Thoracic aorta (tissue), 2 donors: ENCODE data around the gene SLC7A14. TPM values are rescaled to one million over a fixed set of nuclear protein-coding genes. Genes with fewer than 3 reads are reported as not detected.

ENCODE experiments used
- ATAC-seq: fragments of 150-250 bp; one replicate; pipeline ENCODE4 v1.8.0; 2017; ENCODE audit warnings: low read depth; ENCODE audit not compliant: insufficient number of reproducible peaks, low FRiP score
- DNase-seq: peaks from one replicate; pipeline ENCODE4 v3.0.0-alpha.2; 2020; ENCODE audit warnings: low spot score
- H3K27ac ChIP-seq, 2 donors: fragments of 200-600 bp; sonication (generic); 1 replicate in 1 of 2; 2 replicates in 1 of 2; pipeline ENCODE4 v1.5.1; 2016; ENCODE audit warnings: mild to moderate bottlenecking in 2 of 2, moderate library complexity in 2 of 2
- H3K27me3 ChIP-seq: fragments of 200-600 bp; sonication (generic); replicated peaks from 2 replicates; pipeline ENCODE4 v1.6.0; 2016; ENCODE audit warnings: mild to moderate bottlenecking; ENCODE audit not compliant: insufficient read depth
- H3K36me3 ChIP-seq: fragments of 200-600 bp; sonication (generic); one replicate; pipeline ENCODE4 v1.5.1; 2016
- H3K4me1 ChIP-seq, 2 donors: fragments of 200-600 bp; sonication (generic); 1 replicate in 1 of 2; 2 replicates in 1 of 2; pipeline versions ENCODE4 v1.5.1 to v1.6.0; 2016; ENCODE audit warnings: low read depth in 2 of 2, mild to moderate bottlenecking in 1 of 2; ENCODE audit not compliant: control insufficient read depth in 1 of 2
- H3K4me3 ChIP-seq: fragments of 200-600 bp; sonication (generic); 2 replicates; pipeline ENCODE4 v1.5.1; 2016; ENCODE audit warnings: mild to moderate bottlenecking
- H3K9me3 ChIP-seq: fragments of 200-600 bp; sonication (generic); 2 replicates; pipeline ENCODE4 v1.5.1; 2016
- CTCF ChIP-seq: fragments of 200-600 bp; sonication (generic); IDR thresholded peaks from one replicate; pipeline ENCODE4 v1.5.1; 2019; ENCODE audit warnings: antibody characterized with exemption
- total RNA-seq, 2 donors: library from RNA; depleted of rRNA; stranded (reverse); fragments of >200 nt; gene quantifications; one replicate each; pipeline versions ENCODE4 v1.1.0 to v1.2.3, GENCODE V29; 2016

The SLC7A14 gene
- total RNA-seq, 2 donors from 2014 or later: not detected

GRCh38 chr3:170603770-170604510 is 18.1 kb upstream of the SLC7A14 start:
- no peaks in the 10 kb centered on the region for H3K27me3 ChIP-seq
- TF ChIP-seq CTCF: no peak

GRCh38 chr3:170602556-170602955 is 16.7 kb upstream of the SLC7A14 start:
- DNase-seq (no peak), ATAC-seq (no peak)
- no peak overlapping the region for H3K27ac ChIP-seq
- no peaks in the 10 kb centered on the region for H3K36me3 ChIP-seq
- H3K27me3 ChIP-seq: no peaks in the 10 kb centered on the region
- H3K4me3 ChIP-seq: no peak overlapping the region
- H3K9me3 ChIP-seq: no peaks in the 10 kb centered on the region
- no peaks in the 10 kb centered on the region for H3K4me1 ChIP-seq
- no peak for TF ChIP-seq CTCF

More at GRCh38 chr3:170603770-170604510, 18.1 kb upstream of the SLC7A14 start:
- no peak for ATAC-seq
- DNase-seq: no peak
- H3K27ac ChIP-seq: no peak overlapping the region
- H3K36me3 ChIP-seq: no peaks in the 10 kb centered on the region
- no peak overlapping the region for H3K4me3 ChIP-seq
- no peaks in the 10 kb centered on the region for H3K9me3 ChIP-seq
- no peaks in the 10 kb centered on the region for H3K4me1 ChIP-seq

GRCh38 chr3:170600005-170600624 is 14.2 kb upstream of the SLC7A14 start:
- no peaks in the 10 kb centered on the region for H3K9me3 ChIP-seq
- H3K4me1 ChIP-seq: no peaks in the 10 kb centered on the region
- TF ChIP-seq CTCF: no peak
- ATAC-seq (no peak), DNase-seq (no peak)
- H3K36me3 ChIP-seq: no peaks in the 10 kb centered on the region
- H3K27me3 ChIP-seq: no peaks in the 10 kb centered on the region
- H3K27ac ChIP-seq: no peak overlapping the region
- H3K4me3 ChIP-seq: no peak overlapping the region

- Histone ChIP-seq H3K27me3 (no peaks in the 10 kb centered on the region), H3K36me3 (no peaks in the 10 kb centered on the region), H3K4me1 (no peaks in the 10 kb centered on the region), H3K4me3 (no peak overlapping the region), H3K27ac (no peak overlapping the region), H3K9me3 (no peaks in the 10 kb centered on the region)
- ATAC-seq (no peak), DNase-seq (no peak)
- no peak for TF ChIP-seq CTCF
Observed at GRCh38 chr3:170599091-170599490, 13.2 kb upstream of the SLC7A14 start.

- no peak for TF ChIP-seq CTCF
- H3K36me3 ChIP-seq: no peaks in the 10 kb centered on the region
- H3K4me1 ChIP-seq: no peaks in the 10 kb centered on the region
- H3K27ac ChIP-seq: no peak overlapping the region
- H3K9me3 ChIP-seq: no peaks in the 10 kb centered on the region
- no peaks in the 10 kb centered on the region for H3K27me3 ChIP-seq
- DNase-seq: no peak
- ATAC-seq: no peak
- no peak overlapping the region for H3K4me3 ChIP-seq
Observed at GRCh38 chr3:170598091-170598502, 12.2 kb upstream of the SLC7A14 start.
